Stimulated activated CD8-positive, alpha-beta memory T cell treated with anti-CD3 and anti-CD28 coated beads, Interleukin-12 subunit alpha, Interleukin-12 subunit beta, amount 100 ng/mL, for 4 hours (primary cell): ENCODE measurements around the gene PHC1.
"Not testable (repeated sequence)": the region's sequence is repeated elsewhere in the genome, so short reads cannot be mapped to it uniquely, and the experiment has no call there.

ENCODE experiments used
- DNase-seq: peaks from one replicate; pipeline ENCODE4 v3.0.0-alpha.2; 2020; ENCODE audit warnings: low read depth

PHC1 gene

DNA sequence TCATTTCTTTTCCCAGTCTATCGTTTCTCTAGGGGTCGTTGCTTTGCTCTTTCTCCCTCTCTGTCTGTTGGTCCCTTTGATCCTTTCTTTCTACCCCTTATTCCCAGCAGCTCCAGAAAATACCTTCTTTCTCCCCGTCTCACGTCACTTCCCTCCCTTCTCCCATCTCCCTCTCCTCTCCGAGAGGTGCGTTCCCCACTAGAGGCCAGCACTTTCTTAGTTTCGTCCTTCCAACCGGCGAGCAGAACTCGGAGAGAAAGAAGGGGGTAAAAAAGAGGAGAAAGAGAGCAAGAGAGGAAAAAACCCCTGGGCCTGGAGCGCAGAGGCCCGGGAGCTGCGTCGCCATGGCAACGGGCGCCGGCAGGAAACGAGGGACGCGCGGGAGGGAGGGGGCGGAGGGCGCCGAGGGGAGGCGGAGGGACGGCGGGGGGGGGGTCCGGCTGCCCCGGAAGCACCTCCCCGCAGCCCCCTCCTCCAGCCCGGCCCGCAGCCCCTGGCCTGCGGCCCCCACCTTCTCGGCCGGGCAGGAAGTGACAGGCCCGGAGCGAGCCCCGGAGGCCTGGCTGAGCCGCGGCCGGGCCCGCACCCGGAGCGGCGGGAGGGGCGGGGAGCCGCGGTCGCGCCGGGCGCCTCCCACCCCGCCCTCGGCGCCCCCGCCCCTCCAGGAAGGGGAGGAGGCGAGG, at the start of gene PHC1:
PHC1 (plus strand) TSS at position 477 of the 683 bp plus-strand sequence. CDS start 3,169 bp downstream, outside the sequence.
- DNase-seq = peak; percentile 70

DNA sequence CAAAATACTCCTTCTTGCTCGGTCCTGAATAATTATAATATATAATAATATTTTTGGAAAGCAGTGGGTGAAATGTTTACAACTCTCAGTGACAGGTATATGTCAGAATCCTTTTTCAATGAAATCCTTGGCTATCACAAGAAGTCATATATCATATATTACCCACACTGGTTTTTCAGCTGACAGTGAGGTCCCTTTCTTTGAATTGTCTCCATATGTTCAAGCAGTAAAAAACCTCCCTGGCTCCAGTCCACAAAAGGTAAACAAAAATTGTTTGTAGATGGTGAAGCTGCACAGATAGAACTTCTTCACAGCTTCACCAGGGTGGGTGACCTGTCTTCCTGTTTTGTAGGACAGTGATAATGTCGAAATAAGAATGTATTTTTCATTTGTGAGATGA, 47.9 kb upstream of the PHC1 start:
- DNase-seq = no peak

DNA sequence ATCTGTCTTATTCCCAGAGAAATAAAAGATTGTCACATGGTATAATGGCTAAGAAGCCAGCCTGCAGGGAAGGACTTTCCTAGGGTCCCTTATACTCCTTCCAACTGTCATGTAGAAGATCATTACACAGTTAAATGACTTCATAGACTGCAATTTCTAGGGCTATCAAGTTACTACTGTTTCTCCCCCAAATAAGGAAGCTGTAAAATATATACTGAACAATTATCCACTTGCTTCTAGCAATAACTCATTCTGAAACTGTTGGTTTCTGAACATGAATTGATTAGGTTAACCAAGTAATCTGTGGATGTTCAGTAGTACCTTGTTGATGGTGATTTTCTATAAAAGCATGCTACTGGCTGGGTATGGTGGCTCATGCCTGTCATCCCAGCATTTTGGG, 47.3 kb upstream of the PHC1 start:
- no peak for DNase-seq

DNA sequence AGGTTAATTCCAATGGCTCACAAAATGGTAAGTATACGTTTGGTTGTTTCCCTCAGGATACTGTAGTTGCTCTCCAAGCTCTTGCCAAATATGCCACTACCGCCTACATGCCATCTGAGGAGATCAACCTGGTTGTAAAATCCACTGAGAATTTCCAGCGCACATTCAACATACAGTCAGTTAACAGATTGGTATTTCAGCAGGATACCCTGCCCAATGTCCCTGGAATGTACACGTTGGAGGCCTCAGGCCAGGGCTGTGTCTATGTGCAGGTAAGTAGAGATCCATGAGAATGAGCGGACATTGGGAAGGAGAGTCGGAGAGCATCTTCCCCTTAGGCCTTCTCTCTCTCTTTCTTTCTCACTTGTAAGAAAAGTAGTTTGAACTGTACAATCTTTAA, 46.5 kb upstream of the PHC1 start:
- DNase-seq = no peak

DNA sequence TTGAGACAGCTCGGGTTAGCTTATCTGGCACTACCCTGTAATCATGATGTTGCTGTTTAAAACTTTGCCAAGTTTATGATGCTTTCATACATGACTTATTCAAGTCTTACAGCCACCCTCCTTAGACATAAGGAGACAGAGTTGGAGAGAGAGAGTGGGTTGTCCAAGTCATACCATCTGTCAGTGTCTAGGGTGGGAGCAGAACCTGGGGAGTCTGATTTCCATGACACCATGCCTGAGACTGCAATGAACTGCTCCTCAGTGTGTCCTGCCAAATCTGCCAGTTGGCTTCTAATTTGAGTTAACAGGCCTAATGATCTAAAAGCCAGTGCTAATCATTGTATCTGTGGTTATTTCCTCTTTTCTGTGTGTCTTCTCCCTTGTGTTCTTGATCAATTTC, 43.7 kb upstream of the PHC1 start:
- no peak for DNase-seq

DNA sequence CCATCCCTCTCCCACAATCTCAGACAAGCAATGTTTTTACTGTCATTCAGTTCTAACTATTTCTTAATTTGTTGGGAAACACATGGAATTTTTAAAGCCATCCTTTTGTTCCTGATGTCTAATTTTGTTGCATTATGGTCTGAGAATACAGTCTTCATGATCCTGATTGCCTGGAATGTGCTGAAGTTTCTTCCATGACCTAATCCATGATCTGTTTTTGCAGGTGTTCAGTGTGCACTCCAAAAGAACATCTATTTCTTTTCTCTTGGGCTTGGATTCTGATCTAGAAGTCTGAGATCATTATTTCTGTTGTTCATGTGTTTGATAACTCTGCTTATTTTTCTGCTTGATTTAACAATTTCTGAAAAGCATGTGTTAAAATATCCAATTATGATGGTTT, 43.2 kb upstream of the PHC1 start:
- no peak for DNase-seq

DNA sequence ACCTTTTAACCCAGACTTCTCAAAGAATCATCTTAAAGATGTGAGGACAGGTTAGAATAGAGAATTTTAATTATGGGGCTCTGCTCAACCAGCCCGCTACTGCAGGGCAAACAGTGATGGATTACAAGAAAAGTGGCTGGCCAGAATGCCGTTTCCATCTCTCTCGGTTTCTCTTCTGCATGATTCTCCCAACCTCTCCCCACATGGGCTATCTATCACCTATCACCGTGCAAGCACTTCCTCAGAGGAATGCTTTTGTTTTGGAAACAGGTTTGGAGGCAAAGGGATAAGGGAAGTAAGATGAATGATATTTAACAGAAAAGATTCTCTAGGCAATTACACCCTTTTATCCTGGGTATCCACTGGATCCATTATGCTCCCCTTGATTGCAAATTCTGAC, 37.4 kb upstream of the PHC1 start:
- DNase-seq = no peak

DNA sequence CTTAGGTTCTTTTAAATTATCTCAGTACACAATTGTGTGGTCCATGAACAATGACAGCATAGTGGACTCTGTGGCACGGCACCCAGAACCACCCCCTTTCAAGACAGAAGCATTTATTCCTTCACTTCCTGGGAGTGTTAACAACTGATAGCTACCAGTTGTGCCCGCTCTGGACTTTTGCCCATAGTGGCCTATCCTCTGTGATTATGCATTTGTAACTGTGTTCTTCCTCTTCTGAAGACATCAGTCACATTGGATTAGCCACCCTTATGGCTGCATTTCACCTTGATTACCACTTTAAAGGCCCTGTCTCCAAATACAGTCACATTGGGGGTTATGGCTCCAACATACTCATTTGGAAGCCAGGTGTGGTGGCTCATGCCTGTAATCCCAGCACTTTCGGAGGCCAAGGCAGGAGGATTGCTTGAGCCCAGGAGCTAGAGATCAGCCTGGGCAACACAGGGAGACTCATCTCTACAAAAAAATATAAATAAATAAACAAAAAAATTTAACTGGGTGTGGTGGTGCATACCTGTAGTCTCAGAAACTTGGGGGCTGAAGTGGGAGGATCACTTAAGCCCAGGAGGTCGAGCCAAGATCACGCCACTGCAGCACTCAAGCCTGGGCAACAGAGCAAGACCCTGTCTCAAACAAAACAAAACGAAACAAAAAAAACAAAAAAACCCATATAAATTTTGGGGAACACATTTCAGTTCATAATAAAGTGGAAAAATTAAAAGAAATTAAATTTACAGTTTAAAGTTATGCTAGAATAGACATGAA, 27.6 kb upstream of the PHC1 start:
- DNase-seq = no peak

DNA sequence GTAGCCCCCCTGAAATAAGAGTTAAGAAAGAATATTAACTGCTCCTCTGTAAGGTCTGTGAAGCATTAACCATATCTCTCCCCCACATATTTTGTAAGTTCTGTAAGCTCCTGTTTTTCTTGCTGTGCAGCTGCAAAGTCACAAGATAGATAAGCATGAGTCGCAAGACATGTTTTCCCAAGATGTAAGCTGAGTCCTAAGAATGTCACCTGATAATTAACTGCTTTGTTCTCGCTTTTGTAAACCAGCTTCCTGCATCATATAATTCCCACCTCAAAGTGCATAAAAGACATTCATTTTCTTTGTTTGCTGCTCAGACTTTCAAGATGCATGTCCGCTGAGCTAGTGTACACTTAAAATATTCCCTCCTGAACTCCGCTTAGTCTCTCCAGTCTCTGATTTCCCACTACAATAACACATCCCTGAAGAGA, 27.0 kb upstream of the PHC1 start:
- DNase-seq = no peak

DNA sequence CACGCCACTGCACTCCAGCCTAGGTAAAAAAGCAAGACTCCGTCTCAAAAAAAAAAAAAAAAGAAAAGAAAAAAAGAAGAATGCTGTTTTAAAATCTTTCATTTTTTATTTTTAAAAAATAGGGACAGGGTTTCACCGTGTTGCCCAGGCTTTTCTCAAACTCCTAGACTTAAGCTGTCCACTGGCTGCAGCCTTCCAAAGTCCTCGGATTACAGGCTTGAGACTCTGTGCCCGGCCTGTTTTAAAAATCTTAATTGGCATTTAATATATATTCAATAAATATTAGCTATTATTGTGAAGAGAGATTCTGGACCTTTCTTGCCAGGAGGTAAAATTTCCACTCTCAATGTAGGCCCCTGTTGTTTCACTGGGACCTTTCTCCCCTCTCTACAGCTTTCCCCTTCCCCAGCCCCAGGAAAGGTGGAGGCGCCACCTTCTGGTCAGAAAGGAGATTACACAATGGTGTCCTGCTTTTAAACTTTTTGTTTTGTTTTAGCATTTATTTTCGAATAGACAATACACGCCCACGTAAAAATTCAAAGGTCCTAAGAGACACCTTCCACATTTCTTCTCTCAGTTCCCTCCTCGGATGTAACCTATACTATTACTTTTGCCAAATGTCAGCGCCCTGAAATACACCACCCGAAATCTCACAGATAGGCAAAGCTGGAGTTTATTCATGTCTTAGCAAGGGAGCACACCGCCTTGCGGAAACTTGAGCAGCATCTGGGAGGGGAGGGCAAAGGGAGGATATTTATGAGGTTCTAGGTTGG, 23.8 kb upstream of the PHC1 start:
- peak; percentile 26 for DNase-seq

DNA sequence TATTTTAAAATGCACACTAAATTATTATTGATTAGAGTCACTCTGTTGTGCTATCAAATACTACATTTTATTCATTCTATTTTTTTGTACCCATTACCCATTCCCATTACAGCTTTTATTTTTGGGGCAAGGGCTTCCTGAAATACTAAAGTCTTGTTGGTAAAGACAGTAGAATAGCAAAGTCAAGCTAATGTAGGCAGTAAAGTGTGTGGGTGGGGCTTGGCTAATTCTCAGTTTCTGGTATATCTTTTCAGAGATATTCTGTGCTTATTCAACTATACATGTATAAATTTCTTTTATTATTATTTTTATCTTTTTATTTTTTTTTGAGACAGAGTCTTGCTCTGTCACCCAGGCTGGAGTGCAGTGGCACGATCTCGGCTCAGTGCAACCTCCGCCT, 22.3 kb upstream of the PHC1 start:
- DNase-seq = no peak

DNA sequence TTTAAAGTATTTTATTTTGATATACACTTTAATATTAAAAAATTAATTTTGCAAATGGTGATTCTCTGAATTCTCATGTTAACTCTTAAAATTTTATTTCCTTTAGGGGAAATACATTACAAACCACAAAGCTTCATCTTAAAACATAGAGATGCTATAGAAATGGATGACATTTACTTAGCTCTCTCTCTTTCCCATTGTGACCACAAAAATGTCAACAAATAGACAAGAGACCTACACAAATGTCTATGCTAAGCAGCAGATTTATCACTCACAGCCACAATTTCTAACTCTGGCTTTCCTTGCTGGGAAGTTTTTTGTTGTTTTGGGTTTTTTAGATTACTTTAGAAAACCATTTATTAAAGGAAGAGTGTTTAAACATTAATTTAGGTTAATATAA, 19.9 kb upstream of the PHC1 start:
- no peak for DNase-seq

DNA sequence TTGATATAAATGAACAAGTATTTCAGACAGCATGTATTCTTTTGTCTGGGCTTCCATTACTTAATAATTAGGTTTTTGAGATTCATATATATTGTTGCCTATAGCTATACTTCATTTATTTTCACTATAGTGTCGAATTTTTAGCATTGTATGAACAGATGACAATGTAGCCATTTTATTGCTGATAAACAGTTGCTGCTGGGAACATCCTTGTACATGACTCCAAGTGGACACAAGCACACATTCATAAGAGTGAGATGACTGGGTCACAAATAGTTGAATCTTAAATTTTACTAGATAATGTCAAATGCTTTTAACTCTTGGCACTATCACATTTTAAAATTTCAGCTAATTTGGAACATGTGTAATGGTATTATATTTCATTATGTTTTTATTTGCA, 19.3 kb upstream of the PHC1 start:
- DNase-seq = no peak

DNA sequence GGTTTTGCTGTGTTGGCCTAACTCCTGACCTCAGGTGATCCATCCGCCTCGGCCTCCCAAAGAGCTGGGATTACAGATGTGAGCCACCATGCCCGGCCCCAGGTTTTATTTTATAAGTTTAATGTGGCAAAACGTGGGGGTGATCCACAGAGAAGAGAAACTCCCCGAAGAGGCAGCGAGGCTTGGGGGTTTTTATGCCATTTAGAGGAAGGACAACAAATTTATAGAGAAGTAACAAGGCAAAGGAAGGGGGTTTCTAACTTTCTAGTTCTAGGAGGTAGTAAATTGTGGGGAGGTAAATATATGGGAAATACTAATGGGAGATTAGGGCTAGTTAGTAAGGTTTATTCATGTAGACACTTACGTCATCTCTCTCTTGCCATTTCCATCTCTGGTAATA, 17.2 kb upstream of the PHC1 start:
- DNase-seq = no peak

DNA sequence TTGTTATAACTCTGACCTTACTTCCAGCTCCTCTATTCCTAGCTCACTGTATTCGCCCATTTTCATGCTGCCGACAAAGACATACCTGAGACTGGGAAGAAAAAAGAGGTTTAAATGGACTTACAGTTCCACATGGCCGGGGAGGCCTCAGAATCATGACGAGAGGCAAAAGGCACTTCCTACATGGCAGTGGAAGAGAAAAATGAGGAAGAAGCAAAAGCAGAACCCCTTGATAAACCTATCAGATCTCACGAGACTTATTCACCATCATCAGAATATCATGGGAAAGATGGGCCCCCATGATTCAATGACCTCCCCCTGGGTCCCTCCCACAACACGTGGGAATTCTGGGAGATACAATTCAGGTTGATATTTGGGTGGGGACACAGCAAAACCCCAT, 14.5 kb upstream of the PHC1 start:
- no peak for DNase-seq

DNA sequence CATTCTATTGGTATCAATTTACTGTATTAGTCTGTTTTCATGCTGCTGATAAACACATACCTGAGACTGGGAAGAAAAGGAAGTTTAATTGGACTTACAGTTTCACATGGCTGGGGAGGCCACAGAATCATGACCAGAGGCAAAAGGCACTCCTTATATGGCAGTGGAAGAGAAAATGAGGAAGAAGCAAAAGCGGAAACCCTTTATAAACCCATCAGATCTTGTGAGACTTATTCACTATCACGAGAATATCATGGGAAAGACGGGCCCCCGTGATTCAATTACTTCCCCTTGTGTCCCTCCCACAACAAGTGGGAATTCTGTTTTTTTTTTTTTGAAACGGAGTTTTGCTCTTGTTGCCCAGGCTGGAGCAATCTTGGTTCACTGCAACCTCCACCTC, 11.6 kb upstream of the PHC1 start:
- DNase-seq = not testable (repeated sequence)

DNA sequence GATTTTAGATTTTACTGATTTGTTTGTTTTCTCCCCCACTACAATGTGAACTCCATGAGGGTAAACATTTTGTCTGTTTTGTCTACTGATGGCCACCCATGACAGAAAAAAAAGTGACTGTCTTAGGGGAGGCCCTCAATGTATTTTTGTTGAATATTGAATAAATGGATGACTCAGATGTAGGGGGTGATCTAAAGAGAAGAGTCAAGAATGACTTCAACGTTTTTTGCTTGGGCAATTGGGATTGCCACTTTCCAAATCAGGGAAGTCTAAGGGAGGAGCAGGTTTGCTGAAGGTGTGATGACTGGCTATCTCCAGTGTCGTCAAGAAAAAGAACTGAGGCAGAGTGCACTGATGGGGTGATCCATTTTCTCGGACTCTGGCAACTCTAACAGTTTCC, 10.7 kb upstream of the PHC1 start:
- DNase-seq = no peak

DNA sequence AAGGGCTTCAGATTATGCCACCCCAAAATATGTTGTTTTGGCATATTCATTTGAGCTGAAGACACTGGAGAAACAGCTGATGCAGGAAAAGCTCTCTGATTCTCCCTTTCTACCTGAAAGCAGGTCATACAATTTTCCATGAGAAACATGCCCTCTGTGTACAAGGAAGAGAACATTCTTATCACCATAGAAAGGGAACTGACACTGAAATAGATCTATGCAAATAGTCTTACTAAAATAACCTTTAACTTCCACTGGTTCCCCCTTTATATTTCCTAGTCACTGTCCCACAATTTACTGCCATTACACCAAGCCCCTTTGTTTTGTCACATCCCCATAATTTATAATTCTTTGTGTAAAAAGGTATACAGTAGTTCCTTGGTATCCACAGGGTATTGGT, 9.6 kb upstream of the PHC1 start:
- DNase-seq = no peak

DNA sequence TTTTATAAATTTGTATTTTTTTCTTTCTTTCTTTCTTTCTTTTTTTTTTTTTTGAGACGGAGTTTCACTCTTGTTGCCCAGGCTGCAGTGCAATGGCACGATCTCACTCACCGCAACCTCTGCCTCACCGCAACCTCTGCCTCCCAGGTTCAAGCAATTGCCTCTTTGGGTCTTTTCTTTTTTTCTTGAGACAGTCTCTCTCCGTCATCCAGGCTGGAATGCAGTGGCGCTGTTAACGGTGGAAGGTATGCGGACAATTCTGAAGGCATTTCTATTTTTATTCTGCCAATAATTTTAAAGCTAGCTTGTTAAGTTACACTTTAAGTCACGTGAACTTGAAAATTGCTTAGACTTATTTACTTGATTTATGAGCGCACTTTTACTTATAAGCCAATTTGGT, 8.8 kb upstream of the PHC1 start:
- no peak for DNase-seq

DNA sequence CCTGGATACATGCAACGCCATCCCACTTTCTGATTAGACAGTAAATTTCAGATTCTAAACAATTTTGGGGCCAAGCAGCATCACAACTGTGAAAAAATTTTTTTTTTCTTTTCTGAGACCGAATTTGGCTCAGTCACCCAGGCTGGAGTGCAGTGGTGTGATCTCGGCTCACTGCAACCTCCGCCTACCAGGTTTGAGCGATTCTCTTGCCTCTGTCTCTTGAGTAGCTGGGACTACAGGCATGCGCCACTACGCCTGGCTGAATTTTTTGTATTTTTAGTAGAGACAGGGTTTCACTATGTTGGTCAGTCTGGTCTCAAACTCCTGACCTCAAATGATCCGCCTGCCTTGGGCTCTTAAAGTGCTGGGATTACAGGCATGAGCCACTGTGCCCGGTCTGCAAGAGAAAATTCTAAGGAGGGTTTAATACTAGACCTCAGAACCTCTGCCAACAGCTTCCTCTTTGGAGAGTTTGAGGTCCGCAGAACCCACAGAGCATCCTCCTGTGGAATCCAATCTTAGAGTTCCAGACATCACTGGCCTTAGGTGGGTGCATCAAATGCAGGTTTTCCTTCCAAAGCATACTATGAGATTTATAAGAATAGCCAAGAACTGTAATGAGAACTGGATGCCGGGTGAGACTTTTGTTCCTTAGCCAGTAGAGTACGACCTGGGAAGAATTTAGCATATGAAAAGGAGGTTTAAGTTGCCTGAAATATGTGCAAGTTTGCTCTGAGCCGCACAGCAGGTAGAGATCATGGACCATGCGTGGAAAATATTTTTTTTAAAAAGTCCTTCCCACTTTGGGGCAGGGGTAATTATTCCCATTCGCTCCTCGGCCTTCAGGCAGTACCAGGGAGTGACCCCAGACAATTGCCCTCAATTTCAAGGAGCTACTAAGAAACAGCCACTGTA, 7.8 kb upstream of the PHC1 start:
- no peak for DNase-seq

DNA sequence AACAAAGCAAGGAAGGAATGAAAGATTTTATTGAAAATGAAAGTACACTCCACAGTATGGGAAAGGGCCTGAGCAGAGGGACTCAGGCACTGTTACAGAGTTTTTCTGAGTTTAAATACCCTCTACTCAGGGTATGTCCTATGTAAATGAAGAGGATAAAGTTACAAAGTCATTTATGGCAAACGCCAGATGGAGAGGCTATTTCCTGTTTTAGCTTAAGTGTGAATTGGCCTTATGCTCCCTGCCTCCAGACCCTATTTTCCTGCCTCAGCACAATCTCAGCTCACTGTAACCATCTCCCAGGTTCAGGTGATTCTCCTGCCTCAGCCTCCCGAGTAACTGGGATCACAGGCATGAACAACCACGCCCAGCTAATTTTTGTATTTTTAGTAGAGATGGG, 6.8 kb upstream of the PHC1 start:
- no peak for DNase-seq

DNA sequence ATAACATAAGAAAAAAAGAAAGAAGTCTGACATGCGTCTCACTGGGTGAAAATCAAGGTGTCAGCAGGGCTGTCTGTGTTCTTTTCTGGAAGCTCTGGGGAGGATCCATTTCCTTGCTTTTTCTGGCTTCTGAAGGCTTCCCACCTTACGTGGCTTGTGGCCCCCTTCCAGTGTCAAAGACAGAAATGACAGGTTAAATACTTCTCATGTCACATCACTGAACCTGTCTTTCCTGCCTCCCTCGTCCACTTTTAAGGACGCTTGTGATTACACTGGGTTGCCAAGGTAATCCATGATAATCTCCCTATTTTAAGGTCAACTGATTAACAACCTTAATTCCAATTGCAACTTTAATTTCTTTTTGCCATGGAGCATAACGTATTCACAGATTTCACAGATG, 4.6 kb upstream of the PHC1 start:
- DNase-seq = no peak
